Measurements from ENCODE around the gene LRRK2. TPM values are rescaled to one million over a fixed set of nuclear protein-coding genes. Genes with fewer than 3 reads are reported as not detected.

Gene LRRK2
- total and polyA plus RNA-seq, 2 experiments from 2014 or later, result 0.24 TPM; not detected in 1

DNA sequence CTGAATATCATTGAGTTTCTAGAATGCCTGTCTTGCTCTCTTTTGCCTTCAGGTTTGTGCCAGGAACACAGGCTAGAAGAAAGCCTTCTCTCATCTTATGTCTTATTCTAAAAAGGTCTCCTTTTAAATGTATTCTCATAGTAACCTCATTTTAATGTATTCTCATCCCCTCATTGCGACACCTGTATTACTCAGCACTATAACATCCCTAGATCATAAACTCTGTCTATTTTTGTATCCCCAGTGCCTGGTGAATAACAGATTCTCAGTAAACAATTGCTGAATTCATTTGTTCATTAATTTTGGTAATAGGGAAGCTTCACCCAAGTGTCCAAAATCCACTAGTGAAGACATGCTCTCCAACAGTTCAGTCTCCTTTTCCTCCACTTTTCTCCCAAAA, 8.8 kb upstream of the LRRK2 start:
- Histone ChIP-seq H3K4me3 (no peak overlapping the region), H4K20me1 (replicated peaks; ENCODE audit: insufficient read depth) (no peaks in the 10 kb centered on the region)
- H3K27me3 Mint-ChIP-seq (ENCODE audit: insufficient read depth, low read depth, poor library complexity), result no peaks in the 10 kb centered on the region

More for the DNA sequence above, 8.8 kb upstream of the LRRK2 start:
- peaks cover 6% of the 10 kb centered on the region; the same call in 1 of the 2 replicates for H3K9me2 ChIP-seq (ENCODE audit: insufficient read depth)
- TF ChIP-seq POLR2AphosphoS5 (IDR thresholded peaks at IDR 0.05; ENCODE audit: low read depth) (no peak), JUNB (IDR thresholded peaks at IDR 0.05; ENCODE audit: unreplicated experiment) (no peak), STAT1 (IDR thresholded peaks at IDR 0.05; ENCODE audit: unreplicated experiment) (no peak), EZH2phosphoT487 (IDR thresholded peaks at IDR 0.05; ENCODE audit: unreplicated experiment) (no peak), CREB1 (CRISPR knock-in tag; IDR thresholded peaks at IDR 0.05; ENCODE audit: low read depth) (no peak), EZH2 (IDR thresholded peaks at IDR 0.05; ENCODE audit: low read depth, unreplicated experiment) (no peak), ZNF331 (CRISPR knock-in tag; IDR thresholded peaks at IDR 0.05; ENCODE audit: low read depth) (no peak)
- TF ChIP-seq, protein P1, sequence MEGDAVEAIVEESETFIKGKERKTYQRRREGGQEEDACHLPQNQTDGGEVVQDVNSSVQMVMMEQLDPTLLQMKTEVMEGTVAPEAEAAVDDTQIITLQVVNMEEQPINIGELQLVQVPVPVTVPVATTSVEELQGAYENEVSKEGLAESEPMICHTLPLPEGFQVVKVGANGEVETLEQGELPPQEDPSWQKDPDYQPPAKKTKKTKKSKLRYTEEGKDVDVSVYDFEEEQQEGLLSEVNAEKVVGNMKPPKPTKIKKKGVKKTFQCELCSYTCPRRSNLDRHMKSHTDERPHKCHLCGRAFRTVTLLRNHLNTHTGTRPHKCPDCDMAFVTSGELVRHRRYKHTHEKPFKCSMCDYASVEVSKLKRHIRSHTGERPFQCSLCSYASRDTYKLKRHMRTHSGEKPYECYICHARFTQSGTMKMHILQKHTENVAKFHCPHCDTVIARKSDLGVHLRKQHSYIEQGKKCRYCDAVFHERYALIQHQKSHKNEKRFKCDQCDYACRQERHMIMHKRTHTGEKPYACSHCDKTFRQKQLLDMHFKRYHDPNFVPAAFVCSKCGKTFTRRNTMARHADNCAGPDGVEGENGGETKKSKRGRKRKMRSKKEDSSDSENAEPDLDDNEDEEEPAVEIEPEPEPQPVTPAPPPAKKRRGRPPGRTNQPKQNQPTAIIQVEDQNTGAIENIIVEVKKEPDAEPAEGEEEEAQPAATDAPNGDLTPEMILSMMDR (conservative IDR thresholded peaks at IDR 0.05; ENCODE audit: low read depth in 2 of 2), result no peak
- TF ChIP-seq, protein P2, sequence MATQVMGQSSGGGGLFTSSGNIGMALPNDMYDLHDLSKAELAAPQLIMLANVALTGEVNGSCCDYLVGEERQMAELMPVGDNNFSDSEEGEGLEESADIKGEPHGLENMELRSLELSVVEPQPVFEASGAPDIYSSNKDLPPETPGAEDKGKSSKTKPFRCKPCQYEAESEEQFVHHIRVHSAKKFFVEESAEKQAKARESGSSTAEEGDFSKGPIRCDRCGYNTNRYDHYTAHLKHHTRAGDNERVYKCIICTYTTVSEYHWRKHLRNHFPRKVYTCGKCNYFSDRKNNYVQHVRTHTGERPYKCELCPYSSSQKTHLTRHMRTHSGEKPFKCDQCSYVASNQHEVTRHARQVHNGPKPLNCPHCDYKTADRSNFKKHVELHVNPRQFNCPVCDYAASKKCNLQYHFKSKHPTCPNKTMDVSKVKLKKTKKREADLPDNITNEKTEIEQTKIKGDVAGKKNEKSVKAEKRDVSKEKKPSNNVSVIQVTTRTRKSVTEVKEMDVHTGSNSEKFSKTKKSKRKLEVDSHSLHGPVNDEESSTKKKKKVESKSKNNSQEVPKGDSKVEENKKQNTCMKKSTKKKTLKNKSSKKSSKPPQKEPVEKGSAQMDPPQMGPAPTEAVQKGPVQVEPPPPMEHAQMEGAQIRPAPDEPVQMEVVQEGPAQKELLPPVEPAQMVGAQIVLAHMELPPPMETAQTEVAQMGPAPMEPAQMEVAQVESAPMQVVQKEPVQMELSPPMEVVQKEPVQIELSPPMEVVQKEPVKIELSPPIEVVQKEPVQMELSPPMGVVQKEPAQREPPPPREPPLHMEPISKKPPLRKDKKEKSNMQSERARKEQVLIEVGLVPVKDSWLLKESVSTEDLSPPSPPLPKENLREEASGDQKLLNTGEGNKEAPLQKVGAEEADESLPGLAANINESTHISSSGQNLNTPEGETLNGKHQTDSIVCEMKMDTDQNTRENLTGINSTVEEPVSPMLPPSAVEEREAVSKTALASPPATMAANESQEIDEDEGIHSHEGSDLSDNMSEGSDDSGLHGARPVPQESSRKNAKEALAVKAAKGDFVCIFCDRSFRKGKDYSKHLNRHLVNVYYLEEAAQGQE (IDR thresholded peaks at IDR 0.05; ENCODE audit: unreplicated experiment), result no peak
- no peaks in the 10 kb centered on the region for H3K4me1 Mint-ChIP-seq
- H3K9me3 Mint-ChIP-seq, result peaks cover 26% of the 10 kb centered on the region; the same call in 2 of the 3 replicates
- H3K36me3 Mint-ChIP-seq (ENCODE audit: low read depth), result peaks cover 9% of the 10 kb centered on the region; the same call in 2 of the 3 replicates
- 0 out of 2 replicates have a peak, but pooled peaks cover 4% of the 10 kb centered on the region for H3K36me3 ChIP-seq (ENCODE audit: insufficient read depth)
- H2AFZ ChIP-seq, result no peak overlapping the region
- H3K4me3 Mint-ChIP-seq, result no peak overlapping the region
- H3K27ac Mint-ChIP-seq, result no peak overlapping the region
- ATAC-seq, result no peak
- H3K4me2 ChIP-seq, result no peak overlapping the region
- no peaks in the 10 kb centered on the region for H3K79me2 ChIP-seq (replicated peaks; ENCODE audit: insufficient read depth)
- DNase-seq (ENCODE audit: low spot score), result no peak
- no peaks in the 10 kb centered on the region for H3F3A ChIP-seq (replicated peaks; ENCODE audit: low read depth)
- H3K27me3 ChIP-seq (ENCODE audit: insufficient read depth), result no peaks in the 10 kb centered on the region
- H3K27ac ChIP-seq (ENCODE audit: low read depth), result no peak overlapping the region
- no peaks in the 10 kb centered on the region for H3K4me1 ChIP-seq (ENCODE audit: insufficient read depth)

Measured in GM23338 (cell line).